ENCODE results near the gene FUNDC1. TPM values are rescaled to one million over a fixed set of nuclear protein-coding genes. Genes with fewer than 3 reads are reported as not detected.
"Not testable (repeated sequence)": the region's sequence is repeated elsewhere in the genome, so short reads cannot be mapped to it uniquely, and the experiment has no call there.

The FUNDC1 gene
- polyA plus RNA-seq, 1 experiment, result 21.6 TPM

- Histone ChIP-seq H3K9me3 (ENCODE audit: control insufficient read depth, insufficient read depth, low read length) (no peaks in the 10 kb centered on the region), H3K27ac (ENCODE audit: low read depth, low read length) (no peak overlapping the region), H3K27me3 (ENCODE audit: control insufficient read depth, insufficient read depth, low read length) (no peaks in the 10 kb centered on the region), H3K4me3 (ENCODE audit: low read depth, low read length) (no peak overlapping the region)
- ChIA-PET CTCF (no interaction called here), POLR2A (no interaction called here)
- no peak for DNase-seq (ENCODE audit: low read depth, low spot score)
- no peak for TF ChIP-seq CTCF (IDR thresholded peaks at IDR 0.05; ENCODE audit: low read depth, low read length)
Observed at GRCh38 chrX:44569122-44569521, 26.5 kb upstream of the FUNDC1 start.

- CTCF ChIA-PET, result no interaction called here
- Histone ChIP-seq H3K4me3 (ENCODE audit: low read depth, low read length) (no peak overlapping the region), H3K27me3 (ENCODE audit: control insufficient read depth, insufficient read depth, low read length) (no peaks in the 10 kb centered on the region), H3K27ac (ENCODE audit: low read depth, low read length) (no peak overlapping the region), H3K9me3 (ENCODE audit: control insufficient read depth, insufficient read depth, low read length) (no peaks in the 10 kb centered on the region)
- POLR2A ChIA-PET, result interaction anchor here (0.5 kb wide), 1 partner anchor 154 kb away, joined by 3 read pairs; no protein-coding TSS in a partner anchor
- no peak for DNase-seq (ENCODE audit: low read depth, low spot score)
- TF ChIP-seq CTCF (IDR thresholded peaks at IDR 0.05; ENCODE audit: low read depth, low read length), result no peak
Observed at GRCh38 chrX:44568196-44568595, 25.5 kb upstream of the FUNDC1 start.

- H3K27ac ChIP-seq (ENCODE audit: low read depth, low read length); DNase-seq (ENCODE audit: low read depth, low spot score); CTCF ChIA-PET; H3K4me3 ChIP-seq (ENCODE audit: low read depth, low read length); H3K9me3 ChIP-seq (ENCODE audit: control insufficient read depth, insufficient read depth, low read length); POLR2A ChIA-PET; H3K27me3 ChIP-seq (ENCODE audit: control insufficient read depth, insufficient read depth, low read length): not testable (repeated sequence)
Observed at GRCh38 chrX:44561896-44562295, 19.2 kb upstream of the FUNDC1 start.

- H3K27me3 ChIP-seq (ENCODE audit: control insufficient read depth, insufficient read depth, low read length), result no peaks in the 10 kb centered on the region
- POLR2A ChIA-PET, result no interaction called here
- no peak for TF ChIP-seq CTCF (IDR thresholded peaks at IDR 0.05; ENCODE audit: low read depth, low read length)
Observed at GRCh38 chrX:44550563-44550962, 7.9 kb upstream of the FUNDC1 start.

GRCh38 chrX:44545454-44545853 is 2.8 kb upstream of the FUNDC1 start:
- H3K27me3 ChIP-seq (ENCODE audit: control insufficient read depth, insufficient read depth, low read length); H3K4me3 ChIP-seq (ENCODE audit: low read depth, low read length); H3K27ac ChIP-seq (ENCODE audit: low read depth, low read length); CTCF ChIA-PET; H3K9me3 ChIP-seq (ENCODE audit: control insufficient read depth, insufficient read depth, low read length); DNase-seq (ENCODE audit: low read depth, low spot score); POLR2A ChIA-PET: not testable (repeated sequence)

More at GRCh38 chrX:44550563-44550962, 7.9 kb upstream of the FUNDC1 start:
- DNase-seq (ENCODE audit: low read depth, low spot score), result no peak
- H3K9me3 ChIP-seq (ENCODE audit: control insufficient read depth, insufficient read depth, low read length), result no peaks in the 10 kb centered on the region
- CTCF ChIA-PET, result no interaction called here
- no peak overlapping the region for H3K27ac ChIP-seq (ENCODE audit: low read depth, low read length)
- H3K4me3 ChIP-seq (ENCODE audit: low read depth, low read length), result no peak overlapping the region

GRCh38 chrX:44544036-44544435 is 1.4 kb upstream of the FUNDC1 start:
- no peak for TF ChIP-seq CTCF (IDR thresholded peaks at IDR 0.05; ENCODE audit: low read depth, low read length)
- DNase-seq (ENCODE audit: low read depth, low spot score), result no peak
- H3K9me3 ChIP-seq (ENCODE audit: control insufficient read depth, insufficient read depth, low read length), result no peaks in the 10 kb centered on the region; the same call in 1 of the 2 replicates
- no peak overlapping the region for H3K27ac ChIP-seq (ENCODE audit: low read depth, low read length)
- no peaks in the 10 kb centered on the region for H3K27me3 ChIP-seq (ENCODE audit: control insufficient read depth, insufficient read depth, low read length)
- ChIA-PET POLR2A (no interaction called here), CTCF (no interaction called here)
- no peak overlapping the region for H3K4me3 ChIP-seq (ENCODE audit: low read depth, low read length)
